GM12878 (cell line): ENCODE results near the gene PSMB10. TPM values are rescaled to one million over a fixed set of nuclear protein-coding genes. Genes with fewer than 3 reads are reported as not detected.

Experiments used
- ATAC-seq: fragments of 200-7000 bp; cut with Tn5 transposase; 3 replicates; pipeline ENCODE4 v1.9.1; 2020; ENCODE audit warnings: mild to moderate bottlenecking, moderate library complexity
- BruUV-seq: library from RNA; stranded (reverse); fragments of 400-500 nt; replicated peaks from 2 replicates; lab custom pipeline; 2021; lab: Mats Ljungman, UMichigan
- CTCF ChIA-PET: fragments of 300-600 bp; sonication (Branson Sonifier 250); formaldehyde crosslinking; extraction: SDS; loops from one replicate; lab custom pipeline; 2021; ENCODE audit warnings: inconsistent platforms; lab: Yijun Ruan, JAX
- POLR2A ChIA-PET: fragments of 350-600 bp; formaldehyde crosslinking; extraction: SDS; loops from one replicate; lab custom pipeline; 2021; ENCODE audit warnings: inconsistent platforms; lab: Charles Lee
- RAD21 ChIA-PET: fragments of 300-600 bp; sonication (Branson Sonifier 250); formaldehyde crosslinking; loops from one replicate; lab custom pipeline; 2023; ENCODE audit warnings: antibody characterized with exemption; ENCODE audit not compliant: unreplicated experiment; lab: Charles Lee
- SMC1A ChIA-PET: fragments of 300-600 bp; sonication (Branson Sonifier 250); formaldehyde crosslinking; loops from one replicate; lab custom pipeline; 2023; ENCODE audit not compliant: unreplicated experiment, uncharacterized antibody; lab: Charles Lee
- DNase-seq: peaks from one replicate; pipeline ENCODE4 v3.0.0-alpha.2; 2011; ENCODE audit warnings: low read depth, low spot score
- FAIRE-seq: peaks from 3 replicates; lab custom pipeline; 2011; peaks lifted over from hg19 to GRCh38; lab: Jason Lieb, UNC
- H2AFZ ChIP-seq: 2 replicates; pipeline ENCODE4 v1.6.0; 2011; ENCODE audit warnings: low read depth, low read length, control low read depth; ENCODE audit not compliant: control insufficient read depth
- H3K27ac ChIP-seq: 2 replicates; pipeline ENCODE4 v1.5.1; 2011; ENCODE audit warnings: control low read depth; ENCODE audit not compliant: control insufficient read depth, insufficient read depth
- H3K27me3 ChIP-seq, 2 experiments: replicated peaks in 1 of 2; 2 replicates each; pipeline versions ENCODE4 v1.6.0 to v1.6.1; 2011; ENCODE audit warnings: low read length in 1 of 2; ENCODE audit not compliant: control insufficient read depth in 2 of 2, insufficient read depth in 2 of 2
- H3K36me3 ChIP-seq, 2 experiments: 2 replicates each; pipeline ENCODE4 v1.5.1; 2011; ENCODE audit warnings: low read length in 1 of 2; ENCODE audit not compliant: control insufficient read depth in 2 of 2, insufficient read depth in 2 of 2
- H3K4me1 ChIP-seq: 2 replicates; pipeline ENCODE4 v1.6.1; 2011; ENCODE audit warnings: mild to moderate bottlenecking, low read length, moderate library complexity, mixed read lengths; ENCODE audit not compliant: control insufficient read depth, insufficient read depth
- H3K4me2 ChIP-seq: 2 replicates; pipeline ENCODE4 v1.6.0; 2011; ENCODE audit warnings: control low read depth; ENCODE audit not compliant: control insufficient read depth, insufficient read depth
- H3K4me3 ChIP-seq: fragments of 200-600 bp; sonication (generic); 2 replicates; pipeline ENCODE4 v1.5.1; 2016
- H3K79me2 ChIP-seq: 2 replicates; pipeline ENCODE4 v1.6.0; 2011; ENCODE audit warnings: low read length; ENCODE audit not compliant: control insufficient read depth, insufficient read depth
- H3K9ac ChIP-seq: 2 replicates; pipeline ENCODE4 v1.8.0; 2011; ENCODE audit warnings: low read length, control low read depth, mixed read lengths; ENCODE audit not compliant: control insufficient read depth, insufficient read depth
- H3K9me3 ChIP-seq: replicated peaks from 3 replicates; pipeline ENCODE4 v1.5.1; 2011; ENCODE audit warnings: mild to moderate bottlenecking, low read length; ENCODE audit not compliant: control insufficient read depth, insufficient read depth
- H4K20me1 ChIP-seq: 2 replicates; pipeline ENCODE4 v1.6.0; 2011; ENCODE audit not compliant: control insufficient read depth, insufficient read depth
- ASH2L ChIP-seq: fragments of 300-600, 200-600 bp; sonication (generic); IDR thresholded peaks from 2 replicates; pipeline ENCODE4 v1.6.1; 2017; ENCODE audit warnings: low read depth, mild to moderate bottlenecking, borderline replicate concordance
- ATF7 ChIP-seq: fragments of 450-650 bp; IDR thresholded peaks from 2 replicates; pipeline ENCODE4 v1.6.1; 2016; ENCODE audit warnings: low read depth, mild to moderate bottlenecking
- BRCA1 ChIP-seq: IDR thresholded peaks from 2 replicates; pipeline ENCODE4 v1.6.1; 2011; ENCODE audit warnings: low read depth, low read length, improper control_type of control experiment
- CBX5 ChIP-seq: sonication (generic); IDR thresholded peaks from 2 replicates; pipeline ENCODE4 v1.6.1; 2016; ENCODE audit warnings: low read depth, moderate library complexity, mild to moderate bottlenecking, inconsistent platforms
- CHD4 ChIP-seq: fragments of 200-600 bp; sonication (generic); IDR thresholded peaks from 2 replicates; pipeline ENCODE4 v1.6.1; 2016; ENCODE audit warnings: mild to moderate bottlenecking
- IKZF1 ChIP-seq: fragments of 450-650 bp; conservative IDR thresholded peaks from 2 replicates; pipeline ENCODE4 v1.6.1; 2017; ENCODE audit warnings: antibody characterized with exemption, mild to moderate bottlenecking
- IKZF2 ChIP-seq, 2 experiments: fragments of 450-650 bp; IDR thresholded peaks; 2 replicates each; pipeline ENCODE4 v1.6.1; 2017; ENCODE audit warnings: mild to moderate bottlenecking in 2 of 2, moderate library complexity in 2 of 2
- KLF5 ChIP-seq: fragments of 450-650 bp; IDR thresholded peaks from 2 replicates; pipeline ENCODE4 v1.6.1; 2014; ENCODE audit warnings: mild to moderate bottlenecking; ENCODE audit not compliant: partially characterized antibody
- NFYB ChIP-seq: IDR thresholded peaks from 2 replicates; pipeline ENCODE4 v1.6.1; 2011; ENCODE audit warnings: low read depth, mild to moderate bottlenecking, low read length, improper control_type of control experiment, moderate library complexity; ENCODE audit not compliant: insufficient read depth
- NR2C2 ChIP-seq: IDR thresholded peaks from 2 replicates; pipeline ENCODE4 v1.6.1; 2011; ENCODE audit warnings: borderline replicate concordance, low read depth; ENCODE audit not compliant: control insufficient read depth, insufficient read length
- PAX5 ChIP-seq: IDR thresholded peaks from 2 replicates; pipeline ENCODE4 v1.6.1; 2011; ENCODE audit warnings: low read depth, low read length, borderline replicate concordance
- SIN3A ChIP-seq: IDR thresholded peaks from 2 replicates; pipeline ENCODE4 v1.6.1; 2012; ENCODE audit warnings: low read depth, low read length, improper control_type of control experiment
- SPI1 ChIP-seq: IDR thresholded peaks from 2 replicates; pipeline ENCODE4 v1.6.1; 2011; ENCODE audit warnings: low read depth, mild to moderate bottlenecking, low read length, moderate library complexity, borderline replicate concordance; ENCODE audit not compliant: insufficient read depth
- SREBF2 ChIP-seq: IDR thresholded peaks from 2 replicates; pipeline ENCODE4 v1.6.1; 2012; ENCODE audit warnings: mild to moderate bottlenecking, low read length
- SRF ChIP-seq, 2 experiments: IDR thresholded peaks; 2 replicates each; pipeline ENCODE4 v1.6.1; 2011; ENCODE audit warnings: low read depth in 2 of 2, low read length in 2 of 2, mild to moderate bottlenecking in 1 of 2, moderate library complexity in 1 of 2
- ZNF384 ChIP-seq: IDR thresholded peaks from 2 replicates; pipeline ENCODE4 v1.6.1; 2012; ENCODE audit warnings: low read depth, mild to moderate bottlenecking, low read length, improper control_type of control experiment, borderline replicate concordance
- WGBS: methylation state at CpG from one replicate; pipeline ENCODE4 v1.1.6; 2016; ENCODE audit warnings: low lambda C conversion rate; ENCODE audit not compliant: insufficient replicate concordance, insufficient coverage; ENCODE audit errors: missing lambda C conversion rate; 5-methylcytosine and 5-hydroxymethylcytosine counted together
- in situ Hi-C: fragments of 300-500 bp; cut with MboI; formaldehyde crosslinking; loops from 9 replicates; pipeline ENCODE4 v1.14.3; 2018; ENCODE audit warnings: mixed read lengths
- intact Hi-C: fragments of 100-400 bp; cut with micrococcal nuclease; formaldehyde crosslinking; loops from one replicate; pipeline ENCODE4 v1.14.2; 2022; ENCODE audit not compliant: unreplicated experiment
- polyA plus RNA-seq, 11 experiments: library from polyadenylated mRNA; depleted of rRNA in 4 of 11; unstranded in 6 of 11; stranded (reverse) in 5 of 11; fragments of >200 nt; fragmentation: Nextera tagmentation in 4 of 11; fragmentation: Illumina TruSeq in 1 of 11; extraction: Ambion mirVana in 4 of 11; extraction: Trizol in 1 of 11; gene quantifications; 1 replicate in 1 of 11; 2 replicates in 10 of 11; pipeline versions ENCODE4 v1.2.1 to v1.2.3, GENCODE V29; 2011 to 2016; ENCODE audit warnings: inconsistent platforms in 2 of 11, missing spikeins in 2 of 11, low read depth in 1 of 11
- total RNA-seq, 4 experiments: library from RNA; depleted of rRNA in 3 of 4; stranded (reverse); fragments of >200 nt in 3 of 4; fragmentation: Illumina TruSeq in 1 of 4; extraction: Trizol in 1 of 4; gene quantifications; 2 replicates each; pipeline versions ENCODE4 v1.2.1 to v1.2.3, GENCODE V29; 2013 to 2021
- TF ChIP-seq, protein P1 (sequence below): IDR thresholded peaks from 2 replicates; pipeline ENCODE4 v1.6.1; 2012; ENCODE audit warnings: low read depth, low read length, improper control_type of control experiment
- TF ChIP-seq, protein P2 (sequence below): fragments of 450-650 bp; IDR thresholded peaks from 2 replicates; pipeline ENCODE4 v1.6.1; 2017; ENCODE audit warnings: low read depth, mild to moderate bottlenecking, moderate library complexity
- TF ChIP-seq, protein P3 (sequence below): IDR thresholded peaks from 2 replicates; pipeline ENCODE4 v1.6.1; 2012; ENCODE audit warnings: low read length, inconsistent platforms
- TF ChIP-seq, protein P4 (sequence below): fragments of 450-650 bp; IDR thresholded peaks from 2 replicates; pipeline ENCODE4 v1.6.1; 2018; ENCODE audit warnings: borderline replicate concordance, mild to moderate bottlenecking; ENCODE audit not compliant: partially characterized antibody

Gene PSMB10
- total and polyA plus RNA-seq, 10 of the 15 experiments (the other 5 are each of a cell fraction or from before 2014, with no cell fraction given), result 24.1 to 308 (median 151) TPM

DNA sequence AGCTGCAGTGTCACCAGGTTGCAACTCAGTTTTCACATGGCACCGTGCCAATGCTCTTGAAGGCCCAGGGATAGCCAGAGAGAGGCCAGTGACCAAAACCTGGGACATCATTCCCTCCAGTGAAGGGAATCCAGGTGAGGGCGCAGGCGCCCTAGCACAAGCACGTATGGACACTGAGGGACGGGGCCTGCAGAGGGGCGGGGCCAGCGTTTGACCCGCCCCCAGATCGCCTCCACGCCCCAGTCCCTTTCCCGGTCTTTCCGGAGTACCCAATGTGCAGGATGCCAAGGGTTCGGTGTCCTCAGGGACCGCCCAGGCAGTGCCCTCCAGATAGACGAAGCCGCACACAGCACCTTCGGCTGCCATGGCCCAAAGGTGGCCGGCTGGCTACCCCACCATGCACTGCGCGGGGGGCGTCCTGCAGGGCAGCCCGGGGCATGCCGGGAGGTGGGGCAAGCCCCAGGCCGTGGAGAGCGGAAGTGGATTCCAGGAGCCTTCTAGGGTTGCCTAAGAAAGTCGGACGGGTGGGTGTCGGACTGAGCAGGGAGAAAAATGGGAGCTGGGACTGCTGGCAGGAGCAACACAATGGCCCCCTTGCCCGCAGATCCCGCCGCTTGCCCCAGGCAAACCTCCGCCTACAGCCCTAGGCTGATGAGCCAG is 27.1 kb upstream of the PSMB10 start:
- FAIRE-seq (no peak), ATAC-seq (no peak), DNase-seq (no peak)
- no peak overlapping the region for H2AFZ ChIP-seq
- SMC1A ChIA-PET, result no interaction called here
- H3K9ac ChIP-seq, result no peak overlapping the region
- RAD21 ChIA-PET, result no interaction called here
- H3K27me3 ChIP-seq, result no peaks in the 10 kb centered on the region
- intact Hi-C loops, result no loop called here
- in situ Hi-C loops, result no loop called here
- H3K27ac ChIP-seq, result no peak overlapping the region
- H3K4me1 ChIP-seq, result peaks cover 18% of the 10 kb centered on the region
- 98% methylated on average over 31 of the region's 32 CpGs for WGBS
- H3K36me3 ChIP-seq, result peaks cover 4 to 6% of the 10 kb centered on the region in 2 experiments; a peak in 3 of 4 replicates
- no peak overlapping the region for H3K4me3 ChIP-seq
- TF ChIP-seq SIN3A (no peak), KLF5 (no peak), IKZF2 (IDR thresholded peaks at IDR 0.05) (no peak), PAX5 (no peak), CHD4 (no peak), NFYB (no peak), ZNF384 (no peak), SPI1 (no peak), ATF7 (no peak), BRCA1 (no peak), CBX5 (no peak), SREBF2 (no peak), IKZF1 (no peak), SRF (IDR thresholded peaks at IDR 0.05; ENCODE audit: low read depth in 2 of 2, low read length in 2 of 2) (no peak), ASH2L (no peak), NR2C2 (no peak)
- TF ChIP-seq, protein P1, sequence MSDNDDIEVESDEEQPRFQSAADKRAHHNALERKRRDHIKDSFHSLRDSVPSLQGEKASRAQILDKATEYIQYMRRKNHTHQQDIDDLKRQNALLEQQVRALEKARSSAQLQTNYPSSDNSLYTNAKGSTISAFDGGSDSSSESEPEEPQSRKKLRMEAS, result no peak
- TF ChIP-seq, protein P2, sequence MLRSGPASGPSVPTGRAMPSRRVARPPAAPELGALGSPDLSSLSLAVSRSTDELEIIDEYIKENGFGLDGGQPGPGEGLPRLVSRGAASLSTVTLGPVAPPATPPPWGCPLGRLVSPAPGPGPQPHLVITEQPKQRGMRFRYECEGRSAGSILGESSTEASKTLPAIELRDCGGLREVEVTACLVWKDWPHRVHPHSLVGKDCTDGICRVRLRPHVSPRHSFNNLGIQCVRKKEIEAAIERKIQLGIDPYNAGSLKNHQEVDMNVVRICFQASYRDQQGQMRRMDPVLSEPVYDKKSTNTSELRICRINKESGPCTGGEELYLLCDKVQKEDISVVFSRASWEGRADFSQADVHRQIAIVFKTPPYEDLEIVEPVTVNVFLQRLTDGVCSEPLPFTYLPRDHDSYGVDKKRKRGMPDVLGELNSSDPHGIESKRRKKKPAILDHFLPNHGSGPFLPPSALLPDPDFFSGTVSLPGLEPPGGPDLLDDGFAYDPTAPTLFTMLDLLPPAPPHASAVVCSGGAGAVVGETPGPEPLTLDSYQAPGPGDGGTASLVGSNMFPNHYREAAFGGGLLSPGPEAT, result no peak
- TF ChIP-seq, protein P3, sequence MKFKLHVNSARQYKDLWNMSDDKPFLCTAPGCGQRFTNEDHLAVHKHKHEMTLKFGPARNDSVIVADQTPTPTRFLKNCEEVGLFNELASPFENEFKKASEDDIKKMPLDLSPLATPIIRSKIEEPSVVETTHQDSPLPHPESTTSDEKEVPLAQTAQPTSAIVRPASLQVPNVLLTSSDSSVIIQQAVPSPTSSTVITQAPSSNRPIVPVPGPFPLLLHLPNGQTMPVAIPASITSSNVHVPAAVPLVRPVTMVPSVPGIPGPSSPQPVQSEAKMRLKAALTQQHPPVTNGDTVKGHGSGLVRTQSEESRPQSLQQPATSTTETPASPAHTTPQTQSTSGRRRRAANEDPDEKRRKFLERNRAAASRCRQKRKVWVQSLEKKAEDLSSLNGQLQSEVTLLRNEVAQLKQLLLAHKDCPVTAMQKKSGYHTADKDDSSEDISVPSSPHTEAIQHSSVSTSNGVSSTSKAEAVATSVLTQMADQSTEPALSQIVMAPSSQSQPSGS, result no peak
- TF ChIP-seq, protein P4, sequence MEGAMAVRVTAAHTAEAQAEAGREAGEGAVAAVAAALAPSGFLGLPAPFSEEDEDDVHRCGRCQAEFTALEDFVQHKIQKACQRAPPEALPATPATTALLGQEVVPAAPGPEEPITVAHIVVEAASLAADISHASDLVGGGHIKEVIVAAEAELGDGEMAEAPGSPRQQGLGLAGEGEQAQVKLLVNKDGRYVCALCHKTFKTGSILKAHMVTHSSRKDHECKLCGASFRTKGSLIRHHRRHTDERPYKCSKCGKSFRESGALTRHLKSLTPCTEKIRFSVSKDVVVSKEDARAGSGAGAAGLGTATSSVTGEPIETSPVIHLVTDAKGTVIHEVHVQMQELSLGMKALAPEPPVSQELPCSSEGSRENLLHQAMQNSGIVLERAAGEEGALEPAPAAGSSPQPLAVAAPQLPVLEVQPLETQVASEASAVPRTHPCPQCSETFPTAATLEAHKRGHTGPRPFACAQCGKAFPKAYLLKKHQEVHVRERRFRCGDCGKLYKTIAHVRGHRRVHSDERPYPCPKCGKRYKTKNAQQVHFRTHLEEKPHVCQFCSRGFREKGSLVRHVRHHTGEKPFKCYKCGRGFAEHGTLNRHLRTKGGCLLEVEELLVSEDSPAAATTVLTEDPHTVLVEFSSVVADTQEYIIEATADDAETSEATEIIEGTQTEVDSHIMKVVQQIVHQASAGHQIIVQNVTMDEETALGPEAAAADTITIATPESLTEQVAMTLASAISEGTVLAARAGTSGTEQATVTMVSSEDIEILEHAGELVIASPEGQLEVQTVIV, result no peak
- no TSS peak for BruUV-seq
- POLR2A ChIA-PET, result interaction anchor here (1.9 kb wide), 1 partner anchor 12 kb away, joined by 5 read pairs; no protein-coding TSS in a partner anchor
- CTCF ChIA-PET, result interaction anchor here (0.6 to 1.7 kb wide), 3 partner anchors 20 to 804 kb away, joined by 3 to 7 read pairs (median 4); partner anchors contain the start of gene LCAT
- no peak overlapping the region for H3K4me2 ChIP-seq
- H3K9me3 ChIP-seq, result no peaks in the 10 kb centered on the region
- H3K79me2 ChIP-seq, result peaks cover 20% of the 10 kb centered on the region
- no peaks in the 10 kb centered on the region for H4K20me1 ChIP-seq
